Measurements from ENCODE around the gene TSPAN17.
"Not testable (repeated sequence)": the region's sequence is repeated elsewhere in the genome, so short reads cannot be mapped to it uniquely, and the experiment has no call there.

Gene TSPAN17

DNA sequence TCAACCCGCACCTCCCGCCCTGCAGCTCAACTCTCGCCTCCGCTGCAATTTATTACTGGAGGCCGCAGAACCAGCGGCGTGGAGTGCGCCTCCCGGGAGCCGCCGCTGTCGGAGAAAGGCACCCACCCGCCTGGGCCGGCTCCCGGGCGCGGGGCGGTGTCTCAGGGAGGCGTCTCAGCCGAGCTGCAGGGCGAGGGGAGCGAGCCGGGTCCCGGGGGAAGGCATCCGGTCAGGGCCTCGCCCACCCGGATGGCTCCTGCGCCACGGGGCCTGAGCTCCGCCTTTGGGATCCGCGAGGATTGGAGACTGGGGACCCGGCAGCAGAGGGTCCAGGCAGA, 32.9 kb downstream of the TSPAN17 start:
- no peak for DNase-seq (ENCODE audit: low read depth)

DNA sequence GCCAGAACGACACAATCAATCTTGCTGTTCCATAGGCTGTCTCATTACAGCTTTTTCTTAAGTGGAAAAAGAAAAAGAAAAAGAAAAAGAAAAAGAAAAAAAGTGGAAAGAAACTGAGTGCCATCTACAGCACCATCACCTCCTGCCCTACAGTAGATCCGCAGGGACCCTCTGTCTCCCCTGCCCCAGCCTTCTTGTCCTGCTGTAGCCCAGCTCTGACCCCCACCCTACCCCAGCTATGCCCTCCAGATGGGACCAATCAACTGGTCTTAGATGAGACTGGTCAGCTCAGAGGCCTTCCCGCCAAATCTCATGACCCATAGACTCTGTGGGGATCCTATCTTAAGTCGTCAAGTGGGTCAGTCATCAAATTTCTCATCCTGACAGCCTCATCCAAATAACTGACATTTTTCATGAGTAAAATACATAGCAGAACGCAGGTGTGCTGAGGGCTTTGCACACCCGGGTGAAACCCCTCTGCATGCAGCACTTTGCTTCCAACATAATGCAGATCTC, 34.8 kb downstream of the TSPAN17 start:
- no peak for DNase-seq (ENCODE audit: low read depth)

DNA sequence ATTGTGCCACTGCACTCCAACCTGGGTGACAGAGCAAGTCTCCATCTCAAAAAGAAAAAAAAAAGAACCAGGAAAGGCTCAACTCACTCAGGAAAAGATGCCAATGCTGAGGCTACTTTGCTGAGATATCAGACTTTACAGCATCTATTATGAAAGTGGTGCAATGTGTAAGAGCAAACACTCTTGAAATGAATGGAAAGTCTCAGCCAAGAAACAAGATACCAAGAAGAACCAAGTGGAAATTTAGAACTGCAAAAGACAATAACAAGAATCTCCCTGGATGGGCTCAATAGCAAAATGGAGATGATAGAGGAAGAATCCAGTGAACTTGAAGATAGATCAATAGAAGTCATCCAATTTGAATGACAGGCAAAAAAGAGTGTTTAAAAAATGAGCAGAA, 37.7 kb downstream of the TSPAN17 start:
- no peak for DNase-seq (ENCODE audit: low read depth)

GRCh38 chr5:176687247-176687646, 40.0 kb downstream of the TSPAN17 start:
- no peak for DNase-seq (ENCODE audit: low read depth)

DNA sequence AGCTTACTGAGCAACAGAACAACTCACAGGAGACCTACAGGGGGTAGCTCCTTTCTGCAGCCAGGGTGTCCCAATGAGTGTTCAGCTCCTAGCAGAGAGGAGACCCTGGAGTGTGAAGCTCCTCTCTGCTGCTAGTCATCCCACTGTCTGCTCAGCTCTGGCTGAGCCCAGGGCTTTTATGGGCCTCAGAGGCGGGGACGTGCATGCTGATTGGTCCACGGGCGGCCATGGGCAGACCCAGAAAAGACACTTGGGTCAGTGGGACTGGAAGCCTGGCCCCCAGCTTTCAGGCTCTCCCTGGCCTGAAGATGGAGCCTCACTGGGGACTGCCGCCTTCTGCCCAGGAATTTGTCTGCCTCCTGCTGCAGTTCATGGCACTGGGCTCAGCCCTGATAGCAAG, 40.6 kb downstream of the TSPAN17 start:
- no peak for DNase-seq (ENCODE audit: low read depth)

GRCh38 chr5:176690911-176691310, 43.6 kb downstream of the TSPAN17 start:
- no peak for DNase-seq (ENCODE audit: low read depth)

- no peak for DNase-seq (ENCODE audit: low read depth)
Measured at GRCh38 chr5:176691524-176691923, 44.2 kb downstream of the TSPAN17 start.

DNA sequence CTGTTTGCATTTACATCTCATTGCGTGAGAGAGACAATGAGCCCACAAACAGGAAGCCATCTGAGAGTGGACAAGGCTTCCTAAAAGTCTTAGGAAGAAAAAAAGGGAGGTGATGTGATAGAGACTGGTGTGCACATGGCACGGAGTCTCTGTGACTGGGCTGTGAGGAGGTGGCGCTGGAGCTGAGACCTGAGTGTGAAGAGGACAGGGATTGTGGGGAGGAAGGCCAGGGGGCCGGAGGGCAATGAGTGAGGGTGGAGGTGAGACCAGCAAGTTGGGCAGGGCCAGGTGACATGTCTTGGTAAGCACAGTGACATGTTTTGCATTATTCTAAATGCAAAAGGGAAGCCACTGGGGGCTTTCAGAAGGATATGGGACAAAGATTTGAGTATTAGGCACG, 45.0 kb downstream of the TSPAN17 start:
- DNase-seq (ENCODE audit: low read depth) = no peak

DNA sequence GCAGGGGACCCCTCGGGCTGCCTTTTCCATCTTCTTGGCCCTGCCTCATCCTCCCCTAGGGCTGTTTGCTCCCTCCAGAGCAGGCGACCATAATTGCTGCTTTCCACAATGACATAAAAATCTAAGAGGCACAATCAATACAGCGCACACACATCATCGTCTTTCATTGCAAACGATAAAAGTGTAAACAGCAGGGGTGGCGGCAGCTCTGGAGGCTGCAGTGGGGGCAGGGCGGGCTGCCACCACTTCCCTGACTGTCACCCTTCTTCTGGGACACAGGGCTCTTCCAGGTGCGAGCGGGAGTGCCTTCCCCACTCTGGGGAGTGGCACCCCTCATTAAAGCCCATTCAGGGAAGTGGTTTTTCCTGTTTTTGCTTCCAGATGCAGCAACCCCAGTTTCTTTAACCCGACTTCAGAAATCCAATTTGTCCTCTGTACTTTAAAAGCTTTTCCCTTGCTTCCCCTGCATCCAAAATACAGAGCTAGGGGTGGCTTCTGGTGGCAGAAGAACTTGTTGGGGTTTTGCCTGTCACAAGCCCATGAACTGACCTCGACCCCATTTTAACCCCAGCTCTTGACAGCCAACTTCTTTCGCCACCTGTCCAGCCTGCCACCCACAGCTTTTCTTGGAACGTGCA, 45.7 kb downstream of the TSPAN17 start:
- DNase-seq (ENCODE audit: low read depth) = no peak

GRCh38 chr5:176693477-176693851, 46.2 kb downstream of the TSPAN17 start:
- no peak for DNase-seq (ENCODE audit: low read depth)

DNA sequence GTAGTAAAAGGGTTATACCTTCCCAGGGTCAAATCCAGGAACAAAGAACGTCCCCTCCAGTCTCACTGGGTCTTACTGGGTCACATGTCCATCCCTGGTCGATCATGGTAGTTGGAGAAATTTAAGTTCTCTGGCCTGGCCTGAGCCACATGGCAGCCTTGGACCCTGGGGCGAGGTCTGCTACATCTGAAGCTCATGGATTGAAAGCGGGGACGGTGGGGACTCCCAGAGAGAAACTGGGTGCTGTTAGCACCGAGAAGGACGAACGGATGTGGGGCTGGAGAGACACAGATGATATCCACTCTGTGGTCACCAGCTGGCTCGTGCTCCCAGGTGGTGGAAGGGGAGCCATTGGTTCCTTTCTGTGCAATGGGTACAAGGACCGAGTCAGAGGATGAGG, 46.9 kb downstream of the TSPAN17 start:
- no peak for DNase-seq (ENCODE audit: low read depth)

DNA sequence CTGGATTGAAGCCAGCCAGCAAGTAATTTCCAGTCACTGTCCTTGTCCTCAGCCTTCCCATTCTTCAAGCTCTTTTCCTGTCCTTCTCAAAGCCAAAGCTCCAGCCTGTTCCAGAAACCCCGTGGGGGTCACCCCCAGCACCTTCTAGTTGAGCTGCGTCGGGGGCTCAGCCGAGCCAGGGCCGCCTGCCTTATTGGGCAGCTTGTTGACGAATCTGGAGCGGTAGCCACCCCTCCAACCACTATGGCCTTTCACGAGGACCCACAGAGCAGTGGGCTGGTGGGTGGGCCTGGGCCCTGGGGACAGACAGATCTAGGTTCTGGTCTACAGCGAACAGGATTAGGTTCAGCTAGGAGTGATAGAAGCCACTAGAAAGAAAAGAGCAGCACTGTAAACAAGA, 47.3 kb downstream of the TSPAN17 start:
- DNase-seq (ENCODE audit: low read depth) = no peak

DNA sequence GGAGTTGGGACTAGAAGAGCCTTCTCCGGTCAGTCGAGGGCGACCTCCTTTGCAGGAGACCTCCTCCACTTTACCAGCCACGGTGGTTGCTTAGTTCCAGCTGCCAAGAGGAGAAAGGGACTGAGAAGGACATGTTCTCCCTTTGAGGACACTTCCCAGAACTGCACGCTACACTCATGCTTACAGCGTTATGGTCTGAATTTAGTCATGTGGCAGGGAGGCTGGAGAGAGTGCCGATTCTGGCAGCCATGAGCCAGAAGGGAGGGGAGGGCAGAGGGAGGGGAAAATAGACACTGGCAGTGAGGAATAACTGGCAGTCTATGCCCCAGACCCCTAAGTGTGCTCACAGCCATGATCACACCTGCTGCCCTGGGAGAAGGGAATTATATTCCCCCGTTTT, 47.8 kb downstream of the TSPAN17 start:
- no peak for DNase-seq (ENCODE audit: low read depth)

DNA sequence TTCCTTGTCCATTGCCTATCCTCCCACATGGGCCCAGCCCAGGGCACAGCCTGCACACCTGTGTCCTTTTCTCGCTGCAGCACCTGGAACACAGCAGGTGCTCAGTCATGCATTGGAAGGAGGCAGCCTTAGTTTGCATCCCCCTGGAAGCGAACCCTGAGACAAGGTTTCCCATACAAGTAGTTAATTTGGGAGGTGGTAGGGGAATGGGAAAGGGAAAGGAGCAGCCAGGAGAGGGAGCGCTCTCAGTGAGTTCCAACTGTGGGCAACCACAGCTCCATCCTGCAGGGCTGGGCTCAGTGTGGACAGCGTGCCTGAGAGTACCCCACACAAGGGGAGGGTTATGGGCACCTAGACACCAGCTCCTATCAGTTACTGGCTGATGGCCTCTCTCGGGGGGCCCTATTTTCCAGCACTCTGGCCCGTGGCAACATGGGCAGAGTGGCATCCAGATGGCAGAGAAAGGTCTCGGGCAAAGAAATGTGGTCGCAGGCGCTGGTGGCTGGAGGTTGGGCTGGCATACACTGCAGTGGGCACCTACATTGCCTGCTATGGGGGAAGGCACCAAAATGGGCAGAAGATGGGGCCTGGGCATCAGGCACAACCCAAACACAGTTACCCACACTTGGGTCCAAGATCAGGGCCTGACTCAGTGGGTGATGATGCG, 50.1 kb downstream of the TSPAN17 start:
- DNase-seq (ENCODE audit: low read depth) = no peak

- DNase-seq (ENCODE audit: low read depth) = no peak
Measured at GRCh38 chr5:176697934-176698538, 50.8 kb downstream of the TSPAN17 start.

DNA sequence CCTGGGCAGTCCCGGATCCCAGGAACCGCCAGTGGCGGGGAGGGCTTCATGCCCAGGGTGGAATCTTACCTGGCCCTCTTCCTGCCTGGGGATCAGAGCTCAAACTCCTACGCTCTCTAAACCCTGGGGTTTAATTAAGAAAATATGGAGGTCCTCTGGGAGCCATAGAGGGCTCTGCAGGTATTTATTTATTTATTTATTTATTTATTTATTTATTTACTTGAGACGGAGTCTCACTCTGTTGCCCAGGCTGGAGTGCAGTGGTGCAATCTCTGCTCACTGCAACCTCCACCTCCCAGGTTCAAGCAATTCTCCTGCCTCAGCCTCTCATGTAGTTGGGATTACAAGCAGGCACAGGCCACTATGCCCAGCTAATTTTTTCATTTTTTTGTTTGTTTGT, 52.2 kb downstream of the TSPAN17 start:
- DNase-seq (ENCODE audit: low read depth) = not testable (repeated sequence)

- DNase-seq (ENCODE audit: low read depth) = peak; percentile 12
Measured at GRCh38 chr5:176700239-176700847, 53.1 kb downstream of the TSPAN17 start.

DNA sequence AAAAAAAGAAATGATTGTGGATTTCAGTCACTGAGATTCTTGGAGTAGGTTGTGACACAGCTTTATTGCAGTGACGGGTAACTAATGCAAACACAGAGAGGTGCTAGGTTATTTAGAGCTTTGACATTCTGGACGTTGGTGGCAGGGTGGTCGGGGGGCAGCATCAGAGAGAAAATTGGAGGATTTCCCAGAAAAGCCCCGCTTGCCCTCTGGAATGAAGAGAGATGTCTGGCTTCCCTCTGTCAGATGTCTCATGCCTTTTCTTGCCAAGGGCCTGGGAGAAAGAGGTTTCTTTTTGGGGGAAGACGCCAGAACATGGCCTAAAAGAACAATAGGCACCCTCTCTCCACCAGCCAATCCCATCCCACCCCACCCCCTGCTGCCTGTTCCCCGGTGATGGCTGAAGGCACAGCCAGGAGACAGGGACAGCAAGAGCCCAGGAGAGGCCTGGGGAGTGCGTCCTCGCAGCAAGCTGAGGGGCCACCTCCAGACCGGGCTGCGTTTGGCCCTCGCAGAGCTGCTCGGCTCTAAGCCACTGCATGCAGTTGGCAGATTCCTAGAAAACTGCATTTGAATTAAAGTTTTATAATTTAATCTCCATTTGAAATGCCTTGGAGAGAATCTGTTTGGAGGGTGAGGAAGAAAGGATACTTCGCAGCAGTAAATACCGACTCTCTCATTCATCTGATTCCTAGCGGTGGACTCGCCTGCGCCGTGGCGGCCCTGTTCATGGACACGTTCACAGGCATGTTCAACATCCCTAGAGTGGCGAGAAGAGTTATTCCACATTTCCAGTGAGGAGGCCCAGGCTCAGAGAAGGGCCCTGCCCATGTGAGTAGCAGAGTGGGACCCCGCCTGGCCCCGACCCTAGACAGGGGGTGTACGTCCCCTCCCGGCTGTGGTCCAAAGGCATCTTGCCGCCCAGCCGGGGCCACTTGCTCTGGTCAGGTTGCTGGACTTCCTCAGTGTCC, 55.7 kb downstream of the TSPAN17 start:
- no peak for DNase-seq (ENCODE audit: low read depth)

GRCh38 chr5:176703857-176704256, 56.6 kb downstream of the TSPAN17 start:
- DNase-seq (ENCODE audit: low read depth) = no peak

GRCh38 chr5:176704355-176704754, 57.1 kb downstream of the TSPAN17 start:
- DNase-seq (ENCODE audit: low read depth) = no peak

- DNase-seq (ENCODE audit: low read depth) = no peak
Measured at GRCh38 chr5:176704817-176705216, 57.5 kb downstream of the TSPAN17 start.
